DMS114 treated with DMSO at 0.1 percent for 48 hours (cell line): ENCODE results near the gene ARID1B.
"Not testable (repeated sequence)": the region's sequence is repeated elsewhere in the genome, so short reads cannot be mapped to it uniquely, and the experiment has no call there.

ENCODE experiments used
- DNase-seq: peaks from one replicate; lab custom pipeline; 2025; ENCODE audit not compliant: unreplicated experiment; lab: John Stamatoyannopoulos, UW

ARID1B gene

GRCh38 chr6:157145656-157146285, 368.6 kb downstream of the ARID1B start:
- no peak for DNase-seq

DNA sequence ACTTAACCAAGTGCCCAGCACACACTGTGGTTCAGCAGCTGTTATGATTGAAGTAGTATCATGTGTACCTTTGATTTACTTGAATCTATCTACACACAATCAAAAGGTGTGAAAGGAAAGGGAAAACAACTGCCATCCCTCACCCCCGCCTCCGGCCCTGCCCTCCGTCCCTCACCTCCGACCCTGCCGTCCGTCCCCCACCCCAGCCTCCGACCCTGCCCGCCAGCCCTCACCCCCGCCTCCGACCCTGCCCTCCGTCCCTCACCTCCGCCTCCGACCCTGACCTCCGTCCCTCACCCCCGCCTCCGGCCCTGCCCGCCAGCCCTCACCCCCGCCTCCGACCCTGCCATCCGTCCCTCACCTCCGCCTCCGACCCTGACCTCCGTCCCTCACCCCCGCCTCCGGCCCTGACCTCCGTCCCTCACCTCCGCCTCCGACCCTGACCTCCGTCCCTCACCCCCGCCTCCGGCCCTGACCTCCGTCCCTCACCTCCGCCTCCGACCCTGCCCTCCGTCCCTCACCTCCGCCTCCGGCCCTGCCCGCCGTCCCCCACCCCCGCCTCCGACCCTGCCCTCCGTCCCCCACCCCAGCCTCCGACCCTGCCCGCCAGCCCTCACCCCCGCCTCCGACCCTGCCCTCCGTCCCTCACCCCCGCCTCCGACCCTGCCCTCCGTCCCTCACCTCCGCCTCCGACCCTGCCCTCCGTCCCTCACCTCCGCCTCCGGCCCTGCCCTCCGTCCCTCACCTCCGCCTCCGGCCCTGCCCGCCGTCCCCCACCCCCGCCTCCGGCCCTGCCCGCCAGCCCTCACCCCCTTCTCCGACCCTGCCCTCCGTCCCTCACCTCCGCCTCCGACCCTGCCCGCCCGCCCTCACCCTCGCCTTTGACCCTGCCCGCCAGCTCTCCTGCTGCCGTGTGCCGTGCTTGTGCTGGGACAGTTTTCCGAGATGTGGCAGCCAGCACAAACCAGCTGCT, 370.2 kb downstream of the ARID1B start:
- DNase-seq = not testable (repeated sequence)

DNA sequence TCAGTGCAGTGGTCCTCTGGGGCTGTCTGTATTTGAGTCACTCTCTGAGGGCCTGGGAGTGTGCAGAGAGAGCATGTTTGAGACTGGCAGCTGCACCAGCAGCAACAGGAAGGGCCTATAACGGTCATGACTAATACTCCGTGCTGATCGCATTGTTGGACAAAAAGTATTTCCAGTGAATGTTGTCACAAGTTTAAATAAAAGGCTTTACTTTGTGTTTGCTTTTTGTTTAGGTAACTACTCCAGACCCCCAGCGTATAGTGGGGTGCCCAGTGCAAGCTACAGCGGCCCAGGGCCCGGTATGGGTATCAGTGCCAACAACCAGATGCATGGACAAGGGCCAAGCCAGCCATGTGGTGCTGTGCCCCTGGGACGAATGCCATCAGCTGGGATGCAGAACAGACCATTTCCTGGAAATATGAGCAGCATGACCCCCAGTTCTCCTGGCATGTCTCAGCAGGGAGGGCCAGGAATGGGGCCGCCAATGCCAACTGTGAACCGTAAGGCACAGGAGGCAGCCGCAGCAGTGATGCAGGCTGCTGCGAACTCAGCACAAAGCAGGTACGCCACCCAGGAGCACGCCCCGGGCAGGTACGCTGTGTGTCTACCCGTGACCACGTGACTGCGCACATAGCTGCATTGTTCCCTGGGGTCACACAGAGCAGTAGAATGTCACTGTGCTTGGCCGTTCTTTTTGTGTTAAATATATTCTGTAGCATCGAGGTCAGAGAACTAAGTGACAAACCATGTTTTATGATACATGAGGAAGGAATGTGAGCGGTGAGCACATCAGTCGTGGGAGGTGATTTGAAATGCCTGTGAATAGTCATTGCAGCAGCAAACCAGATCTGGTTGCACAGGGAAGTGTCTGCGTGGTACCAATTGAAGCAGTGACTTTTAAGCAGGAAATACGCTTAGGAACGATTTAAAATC, 371.5 kb downstream of the ARID1B start:
- no peak for DNase-seq

DNA sequence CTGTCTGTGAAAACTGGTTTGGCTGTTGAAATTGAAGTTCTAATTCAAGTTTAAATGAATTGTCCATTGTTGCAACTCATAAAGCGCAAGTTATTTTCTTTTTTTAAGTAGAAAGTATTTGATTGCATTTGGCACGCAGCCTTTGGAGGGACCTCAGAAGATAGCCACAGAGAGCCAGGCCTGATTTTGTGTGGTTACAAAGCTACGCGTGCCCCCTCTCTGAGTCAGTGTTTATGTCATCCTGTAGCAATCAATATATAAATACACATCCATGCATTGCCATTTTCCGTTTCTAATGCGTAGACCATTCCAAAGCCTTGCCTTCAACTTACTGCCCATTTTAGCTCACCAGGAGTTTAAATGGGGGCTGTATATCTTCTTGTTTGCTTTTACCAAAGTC, 372.9 kb downstream of the ARID1B start:
- no peak for DNase-seq

DNA sequence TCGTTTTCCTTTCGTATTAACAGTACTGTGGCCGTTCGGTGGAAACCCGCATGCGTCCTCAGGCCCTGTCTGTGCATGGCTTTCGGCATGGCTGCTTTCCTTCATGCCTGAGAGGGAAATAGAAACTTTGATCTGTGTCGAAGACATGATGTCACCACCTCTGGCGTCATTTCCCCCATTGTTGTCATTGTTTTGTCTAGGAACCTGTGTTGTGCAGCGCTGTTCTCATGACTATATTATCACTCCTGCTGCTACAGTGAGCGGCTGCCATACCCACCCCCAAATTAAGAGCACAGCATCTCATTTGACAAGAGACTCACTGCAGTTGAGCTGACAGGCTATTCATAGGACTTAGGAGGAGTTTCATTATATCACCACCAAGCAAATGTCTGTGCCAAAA, 373.9 kb downstream of the ARID1B start:
- DNase-seq = no peak

- no peak for DNase-seq
These were observed 374.8 kb downstream of the ARID1B start for GRCh38 chr6:157151989-157152388.

DNA sequence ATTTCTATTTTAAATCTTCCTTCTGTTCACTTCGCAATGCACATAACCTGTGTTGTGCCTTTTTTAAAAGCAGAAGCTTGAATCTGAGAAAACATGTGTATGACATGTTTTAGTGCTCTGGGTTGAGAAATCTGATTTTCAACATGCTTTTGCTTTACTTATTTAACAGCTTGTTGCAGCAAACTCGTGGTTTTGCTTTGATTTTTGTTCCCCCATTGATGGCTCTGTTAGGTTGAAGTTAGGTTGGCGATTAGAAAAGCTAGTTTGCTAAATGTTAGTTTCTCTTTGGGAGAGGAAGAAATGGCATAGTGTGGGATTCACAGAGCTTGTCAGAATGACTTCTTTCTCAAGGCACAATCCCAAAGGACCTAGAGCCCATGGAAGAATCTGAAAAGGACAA, 375.4 kb downstream of the ARID1B start:
- no peak for DNase-seq

DNA sequence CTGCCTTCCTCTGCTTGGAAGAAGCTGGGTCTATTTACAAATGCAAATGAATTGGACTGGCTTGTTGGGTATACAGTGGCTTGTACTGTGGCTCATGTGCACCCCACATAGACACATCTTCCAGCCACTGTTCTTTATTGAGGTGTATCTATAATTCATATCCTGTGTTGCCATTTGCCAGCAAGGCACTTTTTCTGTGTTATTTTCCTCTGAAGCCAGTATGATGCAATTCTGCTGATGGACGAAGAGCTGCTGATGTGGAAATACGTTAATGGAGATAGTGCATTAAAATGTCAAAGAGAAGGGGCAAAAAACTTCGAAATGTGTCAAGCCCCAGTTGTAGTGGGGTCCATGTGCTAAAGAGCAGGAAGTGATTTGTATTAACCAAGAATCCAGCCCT, 378.6 kb downstream of the ARID1B start:
- DNase-seq = no peak

DNA sequence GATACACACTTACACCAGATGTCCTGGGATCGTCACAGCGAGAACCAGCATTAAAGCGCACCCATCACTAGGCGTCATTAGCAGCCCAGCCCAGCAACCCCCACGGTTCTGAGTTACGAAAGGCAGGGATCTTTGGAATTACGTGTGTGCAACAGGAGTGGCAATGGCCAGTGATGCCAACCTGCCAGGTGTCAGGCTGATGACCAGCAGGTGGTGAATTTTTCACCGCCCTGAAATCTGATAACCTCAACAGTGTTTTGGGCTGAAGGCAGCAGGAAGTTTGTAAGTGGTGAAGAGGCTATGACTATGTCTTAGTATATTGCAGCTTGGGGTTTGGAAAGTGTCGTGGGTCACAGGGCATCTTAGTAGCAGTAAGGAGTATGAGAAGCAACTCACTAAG, 380.1 kb downstream of the ARID1B start:
- DNase-seq = no peak

DNA sequence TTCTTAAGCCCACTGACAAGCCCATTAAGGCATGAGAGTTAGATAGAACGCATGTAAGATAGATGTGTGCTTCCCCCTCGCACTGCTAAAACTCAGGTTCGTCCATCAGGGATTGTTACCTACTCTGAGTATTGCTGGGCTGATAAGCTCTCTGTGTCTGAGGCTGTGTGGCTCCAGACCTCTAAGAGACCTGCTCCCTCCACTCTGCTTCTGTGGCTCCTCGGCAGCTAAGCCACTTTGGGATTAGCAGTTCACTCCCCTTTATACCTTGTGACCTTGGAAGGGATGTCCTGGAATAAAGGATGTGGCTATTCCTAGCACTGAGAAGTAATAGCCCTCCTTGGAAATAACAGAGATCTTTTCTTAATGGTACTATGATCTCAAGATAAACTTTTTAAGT, 381.3 kb downstream of the ARID1B start:
- no peak for DNase-seq

GRCh38 chr6:157158897-157159296, 381.7 kb downstream of the ARID1B start:
- DNase-seq = no peak

- DNase-seq = no peak
These were observed 382.2 kb downstream of the ARID1B start for GRCh38 chr6:157159348-157159747.

GRCh38 chr6:157161912-157162311, 384.7 kb downstream of the ARID1B start:
- DNase-seq = no peak

DNA sequence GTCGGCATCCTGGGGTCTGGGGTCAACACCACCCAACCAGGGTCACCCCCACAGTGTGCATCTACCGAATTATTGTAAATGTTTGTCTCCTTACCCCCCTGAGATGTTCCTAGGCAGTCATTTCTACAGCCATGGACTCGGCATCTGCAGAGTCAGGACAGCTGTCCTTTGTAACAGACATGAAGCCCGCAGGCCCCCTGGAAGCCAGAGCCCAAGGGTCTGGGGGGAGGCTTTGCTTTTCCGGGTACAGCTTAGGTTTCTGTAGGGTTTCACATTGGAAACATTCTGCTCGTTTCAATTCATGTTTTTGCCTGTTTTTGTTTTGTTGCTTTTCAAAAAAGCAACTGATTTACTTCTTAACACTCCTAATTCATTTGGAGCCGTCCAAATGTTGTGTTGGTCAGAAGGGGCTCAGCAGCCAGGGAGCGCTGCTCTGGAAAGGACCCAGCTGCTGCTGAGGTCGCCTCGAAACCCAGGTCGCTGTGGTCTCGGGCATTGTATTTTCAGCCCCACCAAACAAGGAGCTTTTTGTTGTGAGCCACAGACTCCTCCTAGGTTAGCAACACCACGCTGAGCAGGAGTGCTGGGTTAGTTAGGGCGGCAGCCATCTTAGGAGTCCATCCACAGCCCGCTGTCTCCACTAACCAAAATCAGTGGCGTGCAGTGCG, 385.7 kb downstream of the ARID1B start:
- DNase-seq = no peak

DNA sequence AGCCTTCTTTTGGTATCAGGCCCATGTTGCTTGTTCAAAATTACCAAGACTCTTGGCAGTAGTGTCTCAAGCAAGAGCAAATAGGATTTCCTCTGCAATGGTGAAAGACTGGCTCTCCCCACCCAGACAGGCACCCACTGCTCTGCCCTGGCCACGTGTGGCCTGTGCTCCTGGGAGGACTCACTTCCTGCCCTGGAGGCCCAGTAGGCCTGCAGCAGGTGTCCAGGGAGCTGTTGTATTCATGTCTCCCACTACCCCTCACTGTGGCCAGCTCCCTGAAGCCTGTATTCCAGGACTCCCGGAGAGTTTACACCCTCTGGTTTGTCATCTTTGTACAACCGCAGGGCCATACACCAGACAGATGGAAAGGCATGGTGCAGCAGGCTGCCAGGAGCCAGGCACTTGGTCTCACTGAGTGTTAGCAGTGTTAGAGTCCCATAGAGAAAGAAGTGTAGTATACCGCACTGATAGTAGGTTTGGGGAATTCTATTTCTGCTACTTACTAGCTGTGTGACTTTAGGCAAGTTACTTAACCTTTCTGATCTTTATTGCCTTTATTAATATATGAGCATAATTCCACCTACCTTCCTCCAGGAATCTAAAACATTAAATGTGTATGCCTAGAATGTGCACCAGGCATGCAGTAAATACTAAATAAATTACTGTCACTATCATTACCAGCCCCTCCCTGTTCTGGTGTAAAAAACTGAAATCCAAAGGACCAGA, 386.4 kb downstream of the ARID1B start:
- no peak for DNase-seq

GRCh38 chr6:157164972-157165371, 387.8 kb downstream of the ARID1B start:
- DNase-seq = no peak

GRCh38 chr6:157166784-157167183, 389.6 kb downstream of the ARID1B start:
- DNase-seq = no peak

- no peak for DNase-seq
These were observed 390.7 kb downstream of the ARID1B start for GRCh38 chr6:157167837-157168236.

DNA sequence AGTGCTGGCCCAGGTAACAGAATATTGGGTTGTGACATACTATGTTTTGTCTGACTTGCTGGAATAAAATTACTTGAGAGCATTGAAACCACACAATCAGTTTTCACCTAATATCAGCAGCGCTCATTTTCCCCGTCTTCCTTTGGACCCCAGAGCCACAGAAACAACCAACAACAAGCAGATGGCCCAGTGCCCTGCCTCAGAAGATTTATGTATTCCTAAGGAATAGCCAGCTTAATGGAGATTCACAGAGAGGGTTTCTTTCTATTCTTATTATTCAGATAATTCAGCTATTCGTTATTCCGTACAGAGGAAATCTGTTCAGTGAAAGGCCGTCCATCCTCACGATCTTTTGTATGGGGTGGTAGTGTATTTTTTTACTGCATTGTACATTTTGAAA, 391.3 kb downstream of the ARID1B start:
- no peak for DNase-seq

- no peak for DNase-seq
These were observed 392.0 kb downstream of the ARID1B start for GRCh38 chr6:157169226-157169625.
